Medulla oblongata (tissue), 1 donor: ENCODE measurements around the gene UQCRH.

Experiments used
- DNase-seq: peaks from one replicate; pipeline ENCODE4 v3.0.0-alpha.2; 2015; ENCODE audit errors: extremely low spot score

The UQCRH gene

GRCh38 chr1:46303038-46303871 is at the start of gene UQCRH, which contains the start of gene LRRC41:
Gene UQCRH, plus strand, starts transcription at chr1:46303698. Its CDS starts 69 bp downstream, at chr1:46303767.
Gene LRRC41, minus strand, starts transcription at chr1:46303616. Its CDS starts 294 bp downstream, at chr1:46303322.
- DNase-seq = peak; percentile 97

DNA sequence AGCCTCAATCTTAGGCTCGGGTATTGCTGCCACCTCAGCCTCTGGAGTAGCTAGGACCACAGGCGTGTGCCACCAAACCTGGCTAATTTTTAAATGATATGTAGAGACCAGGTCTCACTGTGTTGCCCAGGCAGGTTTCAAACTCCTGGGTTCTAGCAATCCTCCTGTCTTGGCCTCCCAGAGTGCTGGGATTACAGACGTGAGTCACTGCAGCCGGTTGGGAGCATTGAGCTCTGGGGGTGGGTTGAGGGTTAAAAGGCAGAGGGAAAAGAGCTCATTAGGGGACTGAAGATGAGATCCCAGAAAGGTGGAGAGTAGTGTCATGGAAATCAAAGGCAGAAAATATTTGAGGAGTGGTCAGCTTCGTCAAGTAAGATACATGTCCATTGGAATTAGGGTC is 48.8 kb upstream of the UQCRH start:
- DNase-seq = no peak

- no peak for DNase-seq
Measured at GRCh38 chr1:46256523-46256922, 47.0 kb upstream of the UQCRH start.

DNA sequence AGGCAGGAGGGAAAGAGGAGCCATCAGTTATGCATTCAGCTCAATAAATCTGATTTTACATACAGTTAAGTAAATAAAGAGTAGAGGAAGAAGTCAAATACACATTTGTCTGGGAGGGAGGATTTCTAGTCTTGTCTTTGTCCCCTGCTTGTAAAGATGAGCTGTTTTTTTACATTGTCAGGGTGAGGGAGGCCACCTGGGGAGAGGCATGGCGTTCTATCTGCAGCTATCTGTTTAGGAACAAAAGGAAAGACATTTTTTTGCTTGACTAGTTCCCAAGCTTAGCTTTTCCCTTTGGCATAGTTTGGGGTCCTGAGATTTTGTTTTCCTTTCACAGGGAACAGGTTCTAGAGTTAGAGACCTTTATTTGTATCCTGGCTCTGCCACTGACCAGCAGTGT is 41.0 kb upstream of the UQCRH start:
- DNase-seq = no peak

DNA sequence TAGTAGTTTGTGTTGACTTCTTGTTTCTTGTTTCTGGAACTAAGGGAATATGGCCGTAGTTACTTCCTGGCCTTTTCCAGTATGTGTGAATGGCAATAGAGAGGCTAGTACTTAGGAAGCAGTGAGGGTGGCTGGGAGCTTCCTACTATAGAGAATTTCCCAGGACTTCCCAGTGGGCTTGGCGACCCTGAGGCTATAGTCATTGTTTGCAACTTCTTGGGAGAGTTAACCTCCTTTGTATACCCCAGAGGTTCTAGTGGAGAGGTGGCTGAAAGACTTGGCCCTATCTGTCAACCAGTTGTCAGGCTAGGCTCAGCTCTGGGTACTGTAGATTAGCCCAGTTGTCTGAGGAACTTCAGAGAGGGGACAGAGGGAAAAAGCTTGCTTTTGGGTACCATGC is 40.4 kb upstream of the UQCRH start:
- DNase-seq = no peak

- no peak for DNase-seq
Measured at GRCh38 chr1:46268578-46268977, 34.9 kb upstream of the UQCRH start.

DNA sequence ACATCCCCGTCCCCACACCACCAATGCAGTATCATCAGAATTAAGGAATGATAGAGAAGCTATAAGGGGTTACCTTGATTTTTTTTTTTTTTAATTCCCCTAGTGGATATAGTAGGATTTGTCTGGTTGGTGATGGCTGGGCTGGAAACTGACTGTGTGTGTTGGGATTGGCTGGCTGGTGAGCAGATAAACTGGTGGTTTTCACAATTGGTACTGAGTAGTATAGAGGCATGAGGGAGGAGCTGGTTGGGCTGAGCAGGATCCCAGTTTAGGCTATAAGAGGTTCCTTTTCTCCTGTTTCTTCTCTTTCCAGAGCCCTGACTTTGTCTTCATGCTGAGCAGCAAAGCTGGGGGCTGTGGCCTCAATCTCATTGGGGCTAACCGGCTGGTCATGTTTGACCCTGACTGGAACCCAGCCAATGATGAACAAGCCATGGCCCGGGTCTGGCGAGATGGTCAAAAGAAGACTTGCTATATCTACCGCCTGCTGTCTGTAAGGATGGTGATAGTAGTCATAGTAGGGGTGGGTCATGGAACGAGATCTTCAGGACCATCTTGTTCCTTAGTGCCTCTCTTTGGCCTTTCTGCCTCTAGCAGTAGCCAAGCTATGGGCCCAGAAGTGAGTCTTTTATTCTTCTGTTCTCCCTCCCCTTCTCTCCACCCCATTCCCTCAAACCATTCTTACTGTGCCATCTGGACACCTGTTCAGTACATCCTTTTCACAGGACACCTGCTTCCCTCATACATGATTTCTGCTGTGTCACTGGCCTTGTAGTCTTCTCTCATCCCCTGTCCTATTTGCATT is 29.1 kb upstream of the UQCRH start:
- DNase-seq = no peak

GRCh38 chr1:46275030-46275337 is 28.5 kb upstream of the UQCRH start:
- no peak for DNase-seq

DNA sequence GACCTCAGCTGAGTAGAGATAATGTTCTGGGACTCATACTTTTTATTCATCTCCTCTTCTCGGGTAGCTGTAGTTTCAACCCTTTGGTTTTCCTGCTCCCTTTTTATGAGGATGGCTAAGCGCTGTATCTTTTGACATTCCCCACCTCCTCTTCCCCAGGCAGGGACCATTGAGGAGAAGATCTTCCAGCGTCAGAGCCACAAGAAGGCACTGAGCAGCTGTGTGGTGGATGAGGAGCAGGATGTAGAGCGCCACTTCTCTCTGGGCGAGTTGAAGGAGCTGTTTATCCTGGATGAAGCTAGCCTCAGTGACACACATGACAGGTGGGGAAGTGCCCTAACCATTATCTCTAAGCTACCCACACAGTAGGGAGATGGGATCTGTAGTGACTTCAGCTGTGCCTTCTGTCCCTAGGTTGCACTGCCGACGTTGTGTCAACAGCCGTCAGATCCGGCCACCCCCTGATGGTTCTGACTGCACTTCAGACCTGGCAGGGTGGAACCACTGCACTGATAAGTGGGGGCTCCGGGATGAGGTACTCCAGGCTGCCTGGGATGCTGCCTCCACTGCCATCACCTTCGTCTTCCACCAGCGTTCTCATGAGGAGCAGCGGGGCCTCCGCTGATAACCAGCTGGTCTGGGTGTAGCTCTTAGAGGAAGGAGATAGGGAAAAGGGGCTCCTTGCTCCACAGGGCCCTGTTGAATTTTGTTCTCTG is 25.7 kb upstream of the UQCRH start:
- DNase-seq = no peak

DNA sequence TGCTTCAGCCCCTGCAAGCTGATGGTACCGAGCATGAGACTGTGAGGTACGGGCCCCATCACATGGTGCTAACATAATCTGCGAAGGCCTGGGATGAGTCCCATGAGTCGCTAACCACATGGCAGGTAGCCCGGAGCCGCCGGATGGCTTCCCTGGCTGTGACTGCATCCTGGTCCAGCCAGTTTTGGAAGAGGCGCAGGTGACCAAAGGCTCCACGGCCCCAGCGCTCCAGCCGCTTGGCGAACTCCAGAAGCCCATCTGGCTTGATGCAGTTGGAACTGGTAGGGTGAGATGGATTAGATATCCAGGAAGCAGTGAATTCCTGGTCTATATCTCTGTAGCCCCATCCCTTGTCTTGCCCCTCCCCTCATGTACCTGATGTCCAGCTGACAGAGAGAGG is 24.7 kb upstream of the UQCRH start:
- DNase-seq = no peak

DNA sequence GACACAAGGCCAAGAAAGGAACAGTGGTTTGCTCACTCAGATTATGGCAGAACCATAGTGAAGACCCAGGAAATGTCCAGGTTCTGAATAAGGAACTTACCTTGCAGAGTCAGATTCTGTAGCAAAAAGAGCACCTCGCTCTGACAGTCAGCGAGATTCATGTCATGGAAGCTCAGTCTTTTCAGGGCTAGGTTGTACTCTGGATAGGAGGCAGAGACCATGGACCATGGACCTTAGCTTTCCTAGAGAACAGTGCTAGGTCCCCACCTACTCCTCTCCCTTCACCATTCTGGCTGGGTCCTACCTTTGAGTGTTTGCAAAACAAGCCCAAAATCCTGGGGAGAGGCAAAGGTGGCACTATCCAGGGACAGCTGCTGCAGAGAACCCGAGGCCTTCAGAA is 23.4 kb upstream of the UQCRH start:
- DNase-seq = no peak

- no peak for DNase-seq
Measured at GRCh38 chr1:46281021-46281420, 22.5 kb upstream of the UQCRH start.

GRCh38 chr1:46284058-46284457 is 19.4 kb upstream of the UQCRH start:
- no peak for DNase-seq

- no peak for DNase-seq
Measured at GRCh38 chr1:46284597-46285564, 18.6 kb upstream of the UQCRH start.

DNA sequence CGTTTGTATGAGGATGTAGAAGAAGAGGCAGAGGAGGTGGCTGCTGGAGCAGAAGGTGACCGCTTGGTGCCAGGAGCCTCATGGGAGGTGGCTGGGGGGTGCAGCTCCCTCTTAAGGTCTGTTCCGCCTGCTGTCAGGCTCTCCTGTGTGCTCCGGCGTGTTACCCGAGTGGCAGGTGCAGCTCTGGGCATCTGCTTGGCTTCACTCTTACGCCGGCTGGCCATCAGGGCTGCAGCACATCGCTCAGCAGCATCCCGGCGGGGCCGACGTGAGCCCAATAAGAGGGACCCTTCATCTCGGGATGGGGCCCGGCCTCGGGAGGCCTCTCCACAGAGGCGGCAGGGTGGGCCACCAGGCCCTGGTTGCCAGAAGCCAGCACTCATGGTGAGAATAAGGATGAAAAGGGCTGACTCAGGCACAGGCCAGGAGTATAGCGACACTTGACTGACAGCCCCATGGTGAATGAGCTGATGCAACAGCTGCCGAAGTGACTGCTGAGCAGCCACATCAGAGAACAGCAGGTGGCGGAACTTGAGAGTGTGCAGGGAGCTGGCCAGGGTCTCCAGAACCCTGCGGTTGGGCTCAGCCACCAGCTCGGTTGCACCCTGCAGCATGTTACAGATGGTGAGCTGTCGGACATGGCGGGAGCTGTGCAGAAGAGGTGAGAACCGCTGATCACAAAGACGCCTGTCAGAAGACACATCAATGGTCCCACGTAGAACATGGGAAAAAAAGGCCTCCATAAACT is 17.6 kb upstream of the UQCRH start:
- no peak for DNase-seq

DNA sequence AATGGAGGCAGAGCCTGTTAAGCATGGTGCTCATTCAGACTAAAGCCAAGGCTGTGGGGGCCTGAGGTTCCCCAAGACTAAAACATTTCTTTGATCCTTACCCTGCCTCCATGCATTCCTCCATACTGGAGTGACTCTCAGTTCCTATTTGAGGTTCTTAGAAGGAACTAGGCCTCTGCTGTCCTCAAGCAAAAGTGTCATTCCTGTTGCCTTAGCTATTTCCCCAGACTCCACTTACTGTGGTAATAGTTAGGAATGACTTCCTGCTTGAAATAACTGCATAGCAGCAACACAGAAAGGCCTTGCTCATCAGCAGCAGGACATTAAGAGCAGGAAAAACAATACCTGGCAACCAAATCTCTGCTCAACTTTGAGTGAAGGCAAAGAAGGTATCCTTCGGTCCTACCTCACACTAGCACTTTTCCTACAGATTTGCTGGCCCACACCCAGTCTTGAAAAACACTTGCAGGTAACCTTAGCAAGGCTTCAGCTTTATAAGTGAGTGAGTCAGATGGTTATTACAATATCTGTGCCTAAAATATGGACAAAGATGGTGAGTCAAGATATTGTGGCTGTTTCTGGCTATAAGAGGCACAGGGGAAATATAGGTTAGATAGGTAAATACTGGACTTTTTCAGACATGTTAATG is 14.9 kb upstream of the UQCRH start:
- DNase-seq = no peak

DNA sequence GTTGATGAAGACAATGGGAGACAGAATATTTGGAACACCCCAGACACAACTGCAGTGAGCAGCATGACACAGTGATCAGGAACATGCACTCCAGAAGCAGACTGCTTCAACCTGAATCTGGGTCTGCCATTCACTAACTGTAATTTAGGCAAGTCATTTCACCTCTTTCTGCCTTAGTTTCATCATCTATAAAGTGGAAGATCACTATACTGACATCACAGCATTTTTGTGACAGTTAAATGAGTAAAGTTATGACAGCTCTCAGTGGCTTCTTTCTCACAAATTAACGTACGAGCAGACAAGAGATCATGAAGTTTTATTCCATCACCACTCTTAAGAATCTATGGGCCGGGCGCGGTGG is 14.4 kb upstream of the UQCRH start:
- no peak for DNase-seq

GRCh38 chr1:46289976-46290375 is 13.5 kb upstream of the UQCRH start:
- no peak for DNase-seq

- DNase-seq = no peak
Measured at GRCh38 chr1:46295306-46295705, 8.2 kb upstream of the UQCRH start.

DNA sequence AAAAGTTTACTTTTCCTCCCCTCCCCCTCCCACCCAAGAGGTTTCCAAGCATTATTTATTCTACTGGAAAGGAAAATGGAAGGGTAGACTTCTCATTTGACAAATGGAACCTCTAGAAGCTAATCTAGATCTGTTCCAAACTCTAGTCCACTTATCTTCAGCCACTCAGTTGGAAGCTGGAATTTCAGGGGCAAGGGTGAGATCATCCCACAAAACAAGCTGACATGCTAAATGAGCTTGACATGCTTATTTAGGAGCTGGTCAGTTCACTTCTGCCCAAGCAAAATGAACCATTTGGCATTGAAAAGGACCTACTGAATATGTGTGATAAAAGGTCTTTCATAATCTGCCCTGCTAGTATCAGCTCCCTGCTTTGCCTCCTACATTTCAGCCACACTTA is 5.1 kb upstream of the UQCRH start:
- DNase-seq = no peak
